GM12878 (cell line): ENCODE data around the gene RUSC1. TPM values are rescaled to one million over a fixed set of nuclear protein-coding genes. Genes with fewer than 3 reads are reported as not detected.

Source experiments
- ATAC-seq: fragments of 200-7000 bp; cut with Tn5 transposase; 3 replicates; pipeline ENCODE4 v1.9.1; 2020; ENCODE audit warnings: mild to moderate bottlenecking, moderate library complexity
- BruUV-seq: library from RNA; stranded (reverse); fragments of 400-500 nt; replicated peaks from 2 replicates; lab custom pipeline; 2021; lab: Mats Ljungman, UMichigan
- CTCF ChIA-PET: fragments of 300-600 bp; sonication (Branson Sonifier 250); formaldehyde crosslinking; extraction: SDS; loops from one replicate; lab custom pipeline; 2021; ENCODE audit warnings: inconsistent platforms; lab: Yijun Ruan, JAX
- POLR2A ChIA-PET: fragments of 350-600 bp; formaldehyde crosslinking; extraction: SDS; loops from one replicate; lab custom pipeline; 2021; ENCODE audit warnings: inconsistent platforms; lab: Charles Lee
- RAD21 ChIA-PET: fragments of 300-600 bp; sonication (Branson Sonifier 250); formaldehyde crosslinking; loops from one replicate; lab custom pipeline; 2023; ENCODE audit warnings: antibody characterized with exemption; ENCODE audit not compliant: unreplicated experiment; lab: Charles Lee
- SMC1A ChIA-PET: fragments of 300-600 bp; sonication (Branson Sonifier 250); formaldehyde crosslinking; loops from one replicate; lab custom pipeline; 2023; ENCODE audit not compliant: unreplicated experiment, uncharacterized antibody; lab: Charles Lee
- DNase-seq: peaks from one replicate; pipeline ENCODE4 v3.0.0-alpha.2; 2011; ENCODE audit warnings: low read depth, low spot score
- FAIRE-seq: peaks from 3 replicates; lab custom pipeline; 2011; peaks lifted over from hg19 to GRCh38; lab: Jason Lieb, UNC
- H2AFZ ChIP-seq: 2 replicates; pipeline ENCODE4 v1.6.0; 2011; ENCODE audit warnings: low read depth, low read length, control low read depth; ENCODE audit not compliant: control insufficient read depth
- H3K27ac ChIP-seq: 2 replicates; pipeline ENCODE4 v1.5.1; 2011; ENCODE audit warnings: control low read depth; ENCODE audit not compliant: control insufficient read depth, insufficient read depth
- H3K27me3 ChIP-seq, 2 experiments: replicated peaks in 1 of 2; 2 replicates each; pipeline versions ENCODE4 v1.6.0 to v1.6.1; 2011; ENCODE audit warnings: low read length in 1 of 2; ENCODE audit not compliant: control insufficient read depth in 2 of 2, insufficient read depth in 2 of 2
- H3K36me3 ChIP-seq, 2 experiments: 2 replicates each; pipeline ENCODE4 v1.5.1; 2011; ENCODE audit warnings: low read length in 1 of 2; ENCODE audit not compliant: control insufficient read depth in 2 of 2, insufficient read depth in 2 of 2
- H3K4me1 ChIP-seq: 2 replicates; pipeline ENCODE4 v1.6.1; 2011; ENCODE audit warnings: mild to moderate bottlenecking, low read length, moderate library complexity, mixed read lengths; ENCODE audit not compliant: control insufficient read depth, insufficient read depth
- H3K4me2 ChIP-seq: 2 replicates; pipeline ENCODE4 v1.6.0; 2011; ENCODE audit warnings: control low read depth; ENCODE audit not compliant: control insufficient read depth, insufficient read depth
- H3K4me3 ChIP-seq: fragments of 200-600 bp; sonication (generic); 2 replicates; pipeline ENCODE4 v1.5.1; 2016
- H3K79me2 ChIP-seq: 2 replicates; pipeline ENCODE4 v1.6.0; 2011; ENCODE audit warnings: low read length; ENCODE audit not compliant: control insufficient read depth, insufficient read depth
- H3K9ac ChIP-seq: 2 replicates; pipeline ENCODE4 v1.8.0; 2011; ENCODE audit warnings: low read length, control low read depth, mixed read lengths; ENCODE audit not compliant: control insufficient read depth, insufficient read depth
- H3K9me3 ChIP-seq: replicated peaks from 3 replicates; pipeline ENCODE4 v1.5.1; 2011; ENCODE audit warnings: mild to moderate bottlenecking, low read length; ENCODE audit not compliant: control insufficient read depth, insufficient read depth
- H4K20me1 ChIP-seq: 2 replicates; pipeline ENCODE4 v1.6.0; 2011; ENCODE audit not compliant: control insufficient read depth, insufficient read depth
- MXI1 ChIP-seq: fragments of 150-350 bp; IDR thresholded peaks from 2 replicates; pipeline ENCODE4 v1.6.1; 2011; ENCODE audit warnings: low read depth, mild to moderate bottlenecking, inconsistent platforms, low read length, improper control_type of control experiment
- NFIC ChIP-seq: IDR thresholded peaks from 2 replicates; pipeline ENCODE4 v1.6.1; 2012; ENCODE audit warnings: low read depth, mild to moderate bottlenecking, inconsistent platforms, low read length, moderate library complexity
- RAD21 ChIP-seq: IDR thresholded peaks from 2 replicates; pipeline ENCODE4 v1.6.1; 2011; ENCODE audit warnings: mild to moderate bottlenecking, low read depth, low read length, moderate library complexity; ENCODE audit not compliant: insufficient read depth
- RAD51 ChIP-seq: fragments of 450-650 bp; IDR thresholded peaks from 2 replicates; pipeline ENCODE4 v1.6.1; 2016; ENCODE audit warnings: moderate library complexity, mild to moderate bottlenecking, inconsistent platforms
- ZNF217 ChIP-seq: fragments of 450-650 bp; IDR thresholded peaks from 2 replicates; pipeline ENCODE4 v1.6.1; 2017; ENCODE audit warnings: antibody characterized with exemption, mild to moderate bottlenecking
- WGBS: methylation state at CpG from one replicate; pipeline ENCODE4 v1.1.6; 2016; ENCODE audit warnings: low lambda C conversion rate; ENCODE audit not compliant: insufficient replicate concordance, insufficient coverage; ENCODE audit errors: missing lambda C conversion rate; 5-methylcytosine and 5-hydroxymethylcytosine counted together
- in situ Hi-C: fragments of 300-500 bp; cut with MboI; formaldehyde crosslinking; loops from 9 replicates; pipeline ENCODE4 v1.14.3; 2018; ENCODE audit warnings: mixed read lengths
- intact Hi-C: fragments of 100-400 bp; cut with micrococcal nuclease; formaldehyde crosslinking; loops from one replicate; pipeline ENCODE4 v1.14.2; 2022; ENCODE audit not compliant: unreplicated experiment
- polyA plus RNA-seq, 11 experiments: library from polyadenylated mRNA; depleted of rRNA in 4 of 11; unstranded in 6 of 11; stranded (reverse) in 5 of 11; fragments of >200 nt; fragmentation: Nextera tagmentation in 4 of 11; fragmentation: Illumina TruSeq in 1 of 11; extraction: Ambion mirVana in 4 of 11; extraction: Trizol in 1 of 11; gene quantifications; 1 replicate in 1 of 11; 2 replicates in 10 of 11; pipeline versions ENCODE4 v1.2.1 to v1.2.3, GENCODE V29; 2011 to 2016; ENCODE audit warnings: inconsistent platforms in 2 of 11, missing spikeins in 2 of 11, low read depth in 1 of 11
- total RNA-seq, 4 experiments: library from RNA; depleted of rRNA in 3 of 4; stranded (reverse); fragments of >200 nt in 3 of 4; fragmentation: Illumina TruSeq in 1 of 4; extraction: Trizol in 1 of 4; gene quantifications; 2 replicates each; pipeline versions ENCODE4 v1.2.1 to v1.2.3, GENCODE V29; 2013 to 2021
- TF ChIP-seq, protein P1 (sequence below): fragments of 450-650 bp; formaldehyde crosslinking; IDR thresholded peaks from 2 replicates; pipeline ENCODE4 v1.4.0; 2020; ENCODE audit warnings: mild to moderate bottlenecking, moderate library complexity
- TF ChIP-seq, protein P2 (sequence below): IDR thresholded peaks from 2 replicates; pipeline ENCODE4 v1.6.1; 2012; ENCODE audit warnings: mild to moderate bottlenecking, low read depth, low read length
- TF ChIP-seq, protein P3 (sequence below): fragments of 450-650 bp; conservative IDR thresholded peaks from 2 replicates; pipeline ENCODE4 v1.6.1; 2017; ENCODE audit warnings: mild to moderate bottlenecking, moderate library complexity

The RUSC1 gene
- total and polyA plus RNA-seq, 10 of the 15 experiments (the other 5 are each of a cell fraction or from before 2014, with no cell fraction given) = 1.1 to 23.7 (median 12.3) TPM

DNA sequence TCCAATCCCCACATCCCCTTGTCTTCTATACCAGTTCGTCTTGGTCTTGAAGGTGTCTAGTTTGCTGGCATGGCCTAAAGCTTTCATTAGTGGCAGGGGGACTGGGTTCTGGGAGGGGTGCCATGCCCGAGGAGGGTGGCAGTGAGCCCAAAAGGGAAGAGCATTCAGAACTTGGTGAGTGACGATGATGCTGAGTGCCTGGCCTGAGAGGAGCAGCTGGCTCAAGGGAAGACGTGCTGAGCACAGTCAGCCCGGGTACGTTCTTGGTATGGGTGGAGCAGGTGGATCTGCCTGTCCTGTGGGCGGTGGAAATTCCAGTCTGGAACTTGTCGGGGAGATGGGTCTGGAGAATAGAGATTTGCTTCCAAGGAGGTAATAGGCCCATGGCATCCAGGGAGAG, 7.4 kb upstream of the RUSC1 start:
- peaks cover 10% of the 10 kb centered on the region for H3K4me1 ChIP-seq
- BruUV-seq = TSS peak; percentile 28
- no peak overlapping the region for H3K4me3 ChIP-seq
- H3K27ac ChIP-seq = no peak overlapping the region
- no peak overlapping the region for H3K4me2 ChIP-seq
- H3K27me3 ChIP-seq = no peaks in the 10 kb centered on the region
- POLR2A ChIA-PET = interaction anchor here (0.7 to 1.6 kb wide), 2 partner anchors 9 to 923 kb away, joined by 3 to 4 read pairs; no protein-coding TSS in a partner anchor
- DNase-seq = no peak
- H2AFZ ChIP-seq = no peak overlapping the region
- peaks cover 0 to 44% of the 10 kb centered on the region in 2 experiments for H3K36me3 ChIP-seq
- FAIRE-seq = no peak
- H4K20me1 ChIP-seq = no peaks in the 10 kb centered on the region
- SMC1A ChIA-PET = interaction anchor here (1.1 kb wide), 1 partner anchor 35 kb away, joined by 3 read pairs; no protein-coding TSS in a partner anchor
- in situ Hi-C loops = no loop called here
- intact Hi-C loops = no loop called here
- no peak for TF ChIP-seq RAD21
- TF ChIP-seq MXI1 = no peak
- no peak for TF ChIP-seq RAD51
- TF ChIP-seq, protein P1, sequence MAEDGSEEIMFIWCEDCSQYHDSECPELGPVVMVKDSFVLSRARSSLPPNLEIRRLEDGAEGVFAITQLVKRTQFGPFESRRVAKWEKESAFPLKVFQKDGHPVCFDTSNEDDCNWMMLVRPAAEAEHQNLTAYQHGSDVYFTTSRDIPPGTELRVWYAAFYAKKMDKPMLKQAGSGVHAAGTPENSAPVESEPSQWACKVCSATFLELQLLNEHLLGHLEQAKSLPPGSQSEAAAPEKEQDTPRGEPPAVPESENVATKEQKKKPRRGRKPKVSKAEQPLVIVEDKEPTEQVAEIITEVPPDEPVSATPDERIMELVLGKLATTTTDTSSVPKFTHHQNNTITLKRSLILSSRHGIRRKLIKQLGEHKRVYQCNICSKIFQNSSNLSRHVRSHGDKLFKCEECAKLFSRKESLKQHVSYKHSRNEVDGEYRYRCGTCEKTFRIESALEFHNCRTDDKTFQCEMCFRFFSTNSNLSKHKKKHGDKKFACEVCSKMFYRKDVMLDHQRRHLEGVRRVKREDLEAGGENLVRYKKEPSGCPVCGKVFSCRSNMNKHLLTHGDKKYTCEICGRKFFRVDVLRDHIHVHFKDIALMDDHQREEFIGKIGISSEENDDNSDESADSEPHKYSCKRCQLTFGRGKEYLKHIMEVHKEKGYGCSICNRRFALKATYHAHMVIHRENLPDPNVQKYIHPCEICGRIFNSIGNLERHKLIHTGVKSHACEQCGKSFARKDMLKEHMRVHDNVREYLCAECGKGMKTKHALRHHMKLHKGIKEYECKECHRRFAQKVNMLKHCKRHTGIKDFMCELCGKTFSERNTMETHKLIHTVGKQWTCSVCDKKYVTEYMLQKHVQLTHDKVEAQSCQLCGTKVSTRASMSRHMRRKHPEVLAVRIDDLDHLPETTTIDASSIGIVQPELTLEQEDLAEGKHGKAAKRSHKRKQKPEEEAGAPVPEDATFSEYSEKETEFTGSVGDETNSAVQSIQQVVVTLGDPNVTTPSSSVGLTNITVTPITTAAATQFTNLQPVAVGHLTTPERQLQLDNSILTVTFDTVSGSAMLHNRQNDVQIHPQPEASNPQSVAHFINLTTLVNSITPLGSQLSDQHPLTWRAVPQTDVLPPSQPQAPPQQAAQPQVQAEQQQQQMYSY (CRISPR knock-in tag) = no peak
- TF ChIP-seq, protein P2, sequence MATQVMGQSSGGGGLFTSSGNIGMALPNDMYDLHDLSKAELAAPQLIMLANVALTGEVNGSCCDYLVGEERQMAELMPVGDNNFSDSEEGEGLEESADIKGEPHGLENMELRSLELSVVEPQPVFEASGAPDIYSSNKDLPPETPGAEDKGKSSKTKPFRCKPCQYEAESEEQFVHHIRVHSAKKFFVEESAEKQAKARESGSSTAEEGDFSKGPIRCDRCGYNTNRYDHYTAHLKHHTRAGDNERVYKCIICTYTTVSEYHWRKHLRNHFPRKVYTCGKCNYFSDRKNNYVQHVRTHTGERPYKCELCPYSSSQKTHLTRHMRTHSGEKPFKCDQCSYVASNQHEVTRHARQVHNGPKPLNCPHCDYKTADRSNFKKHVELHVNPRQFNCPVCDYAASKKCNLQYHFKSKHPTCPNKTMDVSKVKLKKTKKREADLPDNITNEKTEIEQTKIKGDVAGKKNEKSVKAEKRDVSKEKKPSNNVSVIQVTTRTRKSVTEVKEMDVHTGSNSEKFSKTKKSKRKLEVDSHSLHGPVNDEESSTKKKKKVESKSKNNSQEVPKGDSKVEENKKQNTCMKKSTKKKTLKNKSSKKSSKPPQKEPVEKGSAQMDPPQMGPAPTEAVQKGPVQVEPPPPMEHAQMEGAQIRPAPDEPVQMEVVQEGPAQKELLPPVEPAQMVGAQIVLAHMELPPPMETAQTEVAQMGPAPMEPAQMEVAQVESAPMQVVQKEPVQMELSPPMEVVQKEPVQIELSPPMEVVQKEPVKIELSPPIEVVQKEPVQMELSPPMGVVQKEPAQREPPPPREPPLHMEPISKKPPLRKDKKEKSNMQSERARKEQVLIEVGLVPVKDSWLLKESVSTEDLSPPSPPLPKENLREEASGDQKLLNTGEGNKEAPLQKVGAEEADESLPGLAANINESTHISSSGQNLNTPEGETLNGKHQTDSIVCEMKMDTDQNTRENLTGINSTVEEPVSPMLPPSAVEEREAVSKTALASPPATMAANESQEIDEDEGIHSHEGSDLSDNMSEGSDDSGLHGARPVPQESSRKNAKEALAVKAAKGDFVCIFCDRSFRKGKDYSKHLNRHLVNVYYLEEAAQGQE = no peak
- TF ChIP-seq, protein P3, sequence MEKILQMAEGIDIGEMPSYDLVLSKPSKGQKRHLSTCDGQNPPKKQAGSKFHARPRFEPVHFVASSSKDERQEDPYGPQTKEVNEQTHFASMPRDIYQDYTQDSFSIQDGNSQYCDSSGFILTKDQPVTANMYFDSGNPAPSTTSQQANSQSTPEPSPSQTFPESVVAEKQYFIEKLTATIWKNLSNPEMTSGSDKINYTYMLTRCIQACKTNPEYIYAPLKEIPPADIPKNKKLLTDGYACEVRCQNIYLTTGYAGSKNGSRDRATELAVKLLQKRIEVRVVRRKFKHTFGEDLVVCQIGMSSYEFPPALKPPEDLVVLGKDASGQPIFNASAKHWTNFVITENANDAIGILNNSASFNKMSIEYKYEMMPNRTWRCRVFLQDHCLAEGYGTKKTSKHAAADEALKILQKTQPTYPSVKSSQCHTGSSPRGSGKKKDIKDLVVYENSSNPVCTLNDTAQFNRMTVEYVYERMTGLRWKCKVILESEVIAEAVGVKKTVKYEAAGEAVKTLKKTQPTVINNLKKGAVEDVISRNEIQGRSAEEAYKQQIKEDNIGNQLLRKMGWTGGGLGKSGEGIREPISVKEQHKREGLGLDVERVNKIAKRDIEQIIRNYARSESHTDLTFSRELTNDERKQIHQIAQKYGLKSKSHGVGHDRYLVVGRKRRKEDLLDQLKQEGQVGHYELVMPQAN = no peak
- TF ChIP-seq NFIC = no peak
- no peak for TF ChIP-seq ZNF217
- no peak for ATAC-seq
- no peaks in the 10 kb centered on the region for H3K9me3 ChIP-seq
- H3K79me2 ChIP-seq = peaks cover 46% of the 10 kb centered on the region
- RAD21 ChIA-PET = no interaction called here
- 80% methylated on average over 8 of the region's 8 CpGs for WGBS
- no peak overlapping the region for H3K9ac ChIP-seq
- CTCF ChIA-PET = interaction anchor here (0.9 to 4.5 kb wide), 6 partner anchors 9 to 63 kb away, joined by 3 to 30 read pairs (median 4); partner anchors contain the start of gene HCN3
